Dedifferentiated amniotic fluid mesenchymal stem cell (primary cell): ENCODE data around the gene GPR108.
A peak's percentile ranks its signal among the peaks of the same experiment; 100 is the strongest.

Experiments
- DNase-seq: peaks from one replicate; pipeline ENCODE4 v3.0.0-alpha.2; 2016; ENCODE audit errors: extremely low spot score

The GPR108 gene

DNA sequence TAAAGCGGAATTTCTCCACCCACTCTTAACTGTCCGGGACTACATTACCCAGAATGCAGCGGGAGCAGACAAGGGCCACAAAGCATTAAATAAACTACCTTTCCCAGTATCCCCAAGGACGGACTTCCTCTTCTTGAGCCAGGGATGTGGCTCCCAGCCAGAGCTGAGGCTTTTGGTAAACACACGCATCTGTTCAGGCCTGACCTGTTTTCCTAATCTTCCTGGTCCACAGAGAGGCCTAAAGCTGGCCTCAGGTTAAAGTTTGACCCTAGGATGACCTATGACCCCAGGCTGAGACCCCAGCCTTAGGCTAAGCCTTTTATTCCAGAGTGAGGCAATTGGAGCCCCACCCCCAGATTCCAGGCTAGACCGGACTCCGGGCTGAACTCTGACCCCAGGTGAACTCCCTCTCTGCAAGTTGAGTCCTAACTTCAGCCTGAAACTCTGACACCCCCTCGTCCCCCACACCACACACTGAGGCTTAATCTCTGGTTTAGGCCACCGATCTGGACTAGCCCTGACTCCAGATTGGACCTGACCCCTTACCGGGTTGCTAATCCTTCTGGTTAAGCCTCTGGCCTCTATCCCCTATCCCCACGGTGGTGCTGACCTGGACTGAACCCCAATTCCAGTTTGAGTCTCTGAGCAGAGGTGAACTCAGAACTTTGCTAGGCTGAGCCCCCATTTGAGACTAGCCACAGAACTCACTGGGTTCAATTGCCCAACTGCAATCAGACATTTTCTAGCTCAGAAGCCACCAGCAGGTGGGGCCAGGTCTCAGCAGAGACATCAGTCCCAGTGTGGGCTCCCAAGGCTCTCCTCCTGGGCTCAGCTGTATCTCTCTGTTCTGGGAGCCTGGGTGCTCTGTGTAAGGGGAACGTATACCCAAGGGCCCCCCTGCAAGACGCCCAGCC lies 750 bp upstream of the GPR108 start:
- DNase-seq = peak; percentile 68

DNA sequence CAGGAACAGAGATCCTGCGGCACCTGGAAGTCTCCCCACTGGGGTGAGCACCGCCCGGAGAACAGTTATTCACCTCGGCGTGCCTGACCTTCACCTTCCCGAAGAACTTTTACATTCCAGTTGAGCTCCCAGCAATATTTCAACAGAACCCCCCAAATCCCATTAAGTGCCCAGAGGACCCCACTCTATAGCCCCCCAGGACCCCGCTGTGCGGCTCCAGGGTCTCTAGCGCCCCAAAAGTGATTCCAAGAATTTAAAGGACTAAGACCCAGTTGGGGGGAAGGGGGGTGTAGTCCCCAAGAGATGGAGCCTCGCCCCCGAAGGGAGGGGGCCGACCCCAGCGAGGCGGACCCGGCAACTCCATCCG lies 480 bp downstream of the GPR108 start:
- no peak for DNase-seq

DNA sequence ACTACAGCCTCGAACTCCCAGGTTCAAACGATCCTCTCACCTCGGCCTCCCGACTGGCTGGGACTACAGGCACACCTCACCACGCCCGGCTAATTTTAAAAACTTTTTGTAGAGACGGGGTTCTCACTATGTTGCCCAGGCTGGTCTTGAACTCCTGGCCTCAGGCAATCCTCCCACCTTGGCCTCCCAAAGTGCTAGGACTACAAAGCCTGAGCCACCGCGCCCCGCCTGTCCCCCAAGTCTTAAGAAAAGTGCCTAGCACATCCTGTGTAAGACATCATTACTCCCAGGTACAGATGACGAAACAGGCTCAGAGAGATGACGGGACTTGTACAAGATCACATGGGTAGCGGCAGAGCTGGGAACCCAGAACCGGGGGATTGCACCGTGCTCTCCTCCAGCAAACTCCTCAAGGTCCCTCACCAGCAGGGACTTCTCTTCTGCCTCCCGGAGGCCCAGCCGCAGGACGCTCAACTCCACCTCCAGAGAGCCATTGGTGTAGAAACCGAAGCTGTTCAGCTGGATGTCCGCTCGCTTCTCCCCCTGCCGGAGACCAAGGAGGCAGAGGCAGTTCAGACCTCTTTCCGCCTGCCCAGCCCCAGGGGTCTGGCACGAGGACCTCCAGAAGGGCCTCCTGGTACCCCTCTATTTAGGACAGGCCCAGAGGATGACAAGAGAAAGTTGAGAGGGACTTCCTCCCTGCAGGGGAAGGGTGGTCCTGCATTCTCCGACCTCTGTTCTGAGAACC lies 1.0 kb downstream of the GPR108 start:
- peak; percentile 87 for DNase-seq

DNA sequence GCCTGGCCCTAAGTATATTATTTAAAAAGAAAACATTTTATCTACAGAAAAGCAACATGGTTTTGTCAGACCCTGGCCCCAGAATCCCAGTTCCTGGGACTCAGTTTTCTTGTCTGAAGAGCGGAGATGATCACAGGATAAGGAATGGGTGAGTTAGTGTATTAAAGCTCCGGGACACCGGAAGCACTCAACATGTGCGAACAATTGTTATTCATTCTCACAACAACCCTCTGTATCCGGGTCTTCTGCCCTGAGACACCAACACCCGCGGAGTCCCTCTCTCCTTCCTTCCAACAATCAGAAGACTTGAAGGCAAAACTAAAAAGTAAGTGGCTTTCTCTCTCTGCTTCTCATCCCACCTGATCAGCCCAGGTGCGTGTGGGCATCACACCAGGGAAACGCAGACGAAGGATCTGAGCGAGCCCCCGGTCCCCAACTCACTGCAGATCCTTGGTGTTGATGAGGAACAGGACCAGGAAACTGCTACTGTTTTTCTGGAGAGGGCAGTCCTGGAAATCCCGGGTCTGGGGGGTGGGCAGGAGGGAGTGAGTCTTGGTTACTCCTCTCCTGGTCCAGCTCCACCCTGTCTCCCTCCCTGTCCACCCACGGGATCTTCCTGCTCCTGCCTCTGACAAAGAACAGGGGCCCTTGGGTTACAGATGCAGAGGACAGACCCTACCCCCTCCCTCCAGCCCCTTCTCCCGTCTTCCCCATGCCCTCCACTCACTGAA lies 2.0 kb downstream of the GPR108 start:
- no peak for DNase-seq

DNA sequence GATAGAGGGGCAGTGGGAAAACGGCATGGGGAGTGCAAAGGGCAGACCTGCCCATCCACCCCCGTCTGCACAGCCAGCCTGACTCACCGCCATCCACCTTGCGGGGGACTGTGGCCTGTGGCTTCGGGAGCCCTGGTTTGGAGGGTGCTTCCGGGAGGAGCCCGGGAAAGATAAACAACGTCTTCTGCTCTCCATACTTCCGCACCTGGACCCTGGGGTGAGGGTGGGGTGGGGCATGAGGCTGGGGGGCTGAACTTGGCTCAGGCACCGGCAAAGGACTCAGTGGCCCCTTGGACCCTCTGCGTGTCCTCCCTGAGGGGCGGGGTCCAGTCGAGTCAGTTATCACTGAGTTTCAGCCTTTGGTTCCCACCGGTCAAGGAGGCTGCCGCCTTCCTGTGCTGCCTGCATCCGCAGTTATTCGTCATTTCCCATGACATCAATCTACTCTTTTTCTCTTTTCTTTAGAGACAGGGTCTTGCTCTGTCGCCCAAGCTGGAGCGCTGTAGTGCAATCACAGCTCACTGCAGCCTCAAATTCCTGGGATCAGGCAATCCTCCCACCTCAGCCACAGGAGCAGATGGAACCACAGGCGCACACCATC lies 3.2 kb downstream of the GPR108 start:
- no peak for DNase-seq

DNA sequence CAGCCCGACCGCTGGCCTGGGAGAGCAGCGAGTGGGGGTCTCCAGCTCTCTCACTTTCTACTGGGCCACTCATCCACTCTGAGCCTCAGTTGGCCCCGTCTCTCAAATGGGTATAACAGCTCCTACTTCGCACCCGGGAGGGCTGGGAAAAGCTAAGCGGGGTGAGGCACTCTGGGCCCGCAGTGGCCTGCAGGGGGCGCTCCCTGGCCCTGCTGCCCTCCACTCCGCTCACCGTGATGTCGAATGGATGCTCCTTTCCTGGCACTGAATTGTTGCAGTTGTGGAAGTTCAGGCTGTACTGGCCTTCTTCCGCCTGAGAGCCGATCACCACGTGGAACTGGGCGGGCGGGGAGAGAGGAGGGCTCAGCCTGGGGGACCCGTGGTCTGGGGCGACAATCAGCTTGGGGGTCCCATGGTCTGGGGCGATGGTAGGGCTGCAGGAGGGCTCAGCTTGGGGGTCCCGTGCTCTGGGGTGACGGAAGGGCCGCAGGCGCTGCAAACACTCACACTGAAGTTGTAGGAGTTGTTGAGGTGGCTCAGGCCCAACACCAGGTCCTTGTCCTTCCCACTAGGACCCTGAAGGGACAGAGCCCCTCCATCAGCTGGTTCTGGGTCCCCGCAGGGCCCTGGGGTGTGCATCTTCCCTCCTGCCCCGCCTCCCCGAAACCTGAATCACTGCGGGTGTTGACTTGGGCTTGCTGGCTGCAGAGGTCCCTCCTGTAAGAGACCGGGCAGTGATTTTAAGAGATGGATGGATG lies 3.9 kb downstream of the GPR108 start:
- DNase-seq = no peak

DNA sequence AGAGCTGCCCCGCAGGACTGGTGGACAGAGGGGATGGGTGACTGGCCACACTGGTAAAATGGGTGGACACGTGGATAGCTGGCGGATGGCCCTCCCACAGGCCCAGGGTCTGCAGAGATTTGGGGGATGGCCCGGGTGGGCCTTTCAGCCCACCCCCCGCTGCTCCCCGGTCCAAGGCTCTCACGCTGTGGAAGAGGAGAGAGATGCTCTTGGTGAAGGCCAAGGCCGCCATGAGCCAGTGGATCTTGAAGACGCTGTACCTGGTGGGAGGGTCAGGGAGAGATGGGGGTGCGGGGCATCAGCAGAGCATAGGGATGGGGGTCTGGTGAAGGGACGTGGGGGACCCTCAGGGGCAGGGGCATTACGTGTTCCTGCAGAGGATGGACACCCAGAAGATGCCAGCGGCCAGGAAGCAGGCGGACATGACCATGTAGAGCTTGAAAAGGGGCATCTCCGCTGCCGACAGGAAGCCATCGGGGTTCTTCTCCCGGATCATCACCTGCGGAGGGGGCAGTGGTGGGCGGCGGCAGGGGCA lies 4.5 kb downstream of the GPR108 start:
- no peak for DNase-seq

DNA sequence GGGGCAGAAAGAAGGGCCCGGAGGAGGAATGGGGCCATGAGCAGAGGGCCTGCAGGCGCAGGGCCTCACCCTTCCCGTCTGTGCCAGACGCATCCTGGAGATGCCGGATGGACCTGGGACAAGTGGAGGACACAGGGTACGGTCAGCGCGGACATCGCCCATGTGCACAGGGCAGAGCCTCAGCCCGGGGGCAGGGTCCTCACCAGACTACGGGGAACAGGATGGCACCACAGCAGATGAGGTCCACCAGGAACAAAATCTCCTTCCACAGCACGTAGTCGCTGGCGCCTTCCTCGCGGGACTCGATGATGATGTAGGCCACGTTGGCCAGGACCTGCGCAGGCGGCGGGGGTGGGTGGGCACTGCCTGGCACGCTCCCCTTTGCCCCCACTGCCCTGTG lies 5.6 kb downstream of the GPR108 start:
- no peak for DNase-seq

DNA sequence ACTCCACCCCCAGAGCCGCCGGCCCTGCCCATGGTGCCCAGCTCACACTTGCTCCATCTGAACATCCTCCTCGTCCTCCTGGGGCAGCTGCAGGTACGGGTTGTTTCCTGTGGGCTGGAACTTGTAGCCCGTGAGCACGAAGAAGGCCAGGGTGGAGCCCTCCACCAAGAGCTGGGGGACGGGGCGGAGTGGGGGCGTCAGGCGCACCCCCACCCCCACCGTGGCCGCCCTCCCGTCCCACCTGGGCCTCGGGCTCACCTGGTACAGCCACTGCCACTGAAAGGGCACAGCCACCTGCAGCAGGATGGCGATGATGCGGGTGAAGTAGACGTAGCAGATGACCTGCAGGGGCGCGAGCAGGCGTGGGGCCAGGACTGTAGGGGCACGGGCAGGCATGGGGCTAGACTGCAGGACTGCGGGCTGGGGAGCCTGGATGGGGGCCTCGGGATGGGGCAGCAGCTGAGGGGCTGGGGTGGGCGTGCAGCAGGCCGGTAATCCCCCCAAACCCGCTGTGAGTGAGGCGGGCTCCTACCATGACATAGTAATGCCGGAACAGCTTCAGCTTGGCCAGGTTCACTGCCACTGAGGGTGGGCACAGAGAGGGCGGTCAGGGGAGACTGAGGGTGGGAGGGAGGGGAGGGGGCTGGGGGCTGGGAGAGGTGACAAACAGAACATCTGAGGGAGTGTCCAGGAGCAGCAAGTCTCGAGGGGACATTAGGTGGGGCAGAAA lies 6.3 kb downstream of the GPR108 start:
- no peak for DNase-seq

DNA sequence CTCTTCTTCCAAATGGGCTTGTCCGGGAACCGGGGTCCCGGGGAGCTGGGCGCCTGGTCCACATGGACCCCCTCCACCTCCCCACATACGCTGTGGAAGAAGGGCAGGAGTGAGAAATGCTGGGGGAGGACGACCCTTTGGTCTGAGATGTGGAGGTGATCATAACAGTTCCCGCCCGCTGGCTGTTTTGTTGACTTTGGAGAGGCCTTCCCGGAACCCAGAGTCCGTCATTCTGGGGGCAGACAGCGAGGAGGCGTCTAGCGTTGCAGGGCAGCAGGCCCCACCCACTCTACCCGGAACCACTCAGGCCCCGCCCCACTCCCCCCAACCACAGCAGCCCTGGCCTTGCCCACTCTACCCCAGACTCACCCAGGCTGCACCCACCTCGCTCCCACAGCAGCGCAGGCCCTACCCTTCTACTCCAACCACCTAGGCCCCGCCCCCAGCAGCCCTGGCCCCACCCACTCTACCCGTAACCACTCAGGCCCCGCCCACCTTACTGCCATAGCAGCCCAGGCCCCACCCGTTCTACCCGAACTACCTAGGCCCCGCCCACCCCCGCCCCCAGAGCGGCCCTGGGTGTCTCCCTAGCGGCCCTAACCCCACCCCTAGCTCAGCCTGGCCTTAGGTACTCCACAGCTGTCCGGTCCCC lies 7.1 kb downstream of the GPR108 start:
- DNase-seq = no peak

DNA sequence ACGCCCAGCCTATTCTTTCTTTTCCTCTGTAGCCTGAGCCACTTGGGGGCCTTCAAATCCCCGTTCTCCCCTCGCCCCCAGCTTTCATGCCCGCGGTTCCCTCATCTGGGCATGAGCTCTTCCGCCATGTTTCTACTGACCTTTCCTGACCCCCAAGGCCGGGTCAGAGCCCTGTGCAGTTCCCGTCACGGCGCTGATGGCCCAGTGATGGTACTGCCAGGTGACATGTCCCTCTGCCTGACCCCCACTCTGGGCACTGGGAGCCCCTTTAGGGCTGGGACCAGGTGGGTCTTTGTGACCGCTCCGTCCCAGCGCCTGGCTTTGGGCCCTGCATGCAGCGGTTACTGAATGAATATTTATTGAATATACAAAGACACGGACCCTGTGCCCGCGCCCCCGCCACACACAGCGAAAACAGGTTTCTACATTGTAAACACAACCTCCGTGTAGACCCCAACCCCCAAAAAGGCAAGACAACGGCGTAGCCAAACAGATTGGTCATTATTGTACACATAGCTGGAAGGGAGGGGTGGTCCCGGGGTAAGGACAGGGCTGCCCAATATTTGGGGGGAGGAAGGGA lies 7.7 kb downstream of the GPR108 start:
- no peak for DNase-seq

DNA sequence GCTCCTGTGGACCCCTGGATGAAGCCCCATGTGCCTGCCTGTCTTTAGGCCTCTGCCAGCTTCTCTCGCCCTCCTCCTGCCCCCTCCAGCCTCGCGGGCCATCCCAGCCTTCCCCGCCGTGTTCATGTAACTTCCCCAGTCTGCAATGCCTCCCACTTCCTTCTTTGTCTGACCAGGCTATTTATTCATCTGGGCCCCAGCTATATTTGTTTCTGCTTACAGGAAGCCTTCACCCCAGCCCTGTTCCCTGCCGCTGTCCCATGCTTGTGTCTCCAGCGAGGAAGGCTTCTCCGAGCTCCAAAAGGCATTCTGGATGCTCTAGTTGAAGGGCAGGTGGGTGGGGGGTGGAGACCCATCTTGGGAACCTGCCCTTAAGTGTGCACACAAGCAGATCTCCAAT lies 9.0 kb downstream of the GPR108 start:
- DNase-seq = no peak

DNA sequence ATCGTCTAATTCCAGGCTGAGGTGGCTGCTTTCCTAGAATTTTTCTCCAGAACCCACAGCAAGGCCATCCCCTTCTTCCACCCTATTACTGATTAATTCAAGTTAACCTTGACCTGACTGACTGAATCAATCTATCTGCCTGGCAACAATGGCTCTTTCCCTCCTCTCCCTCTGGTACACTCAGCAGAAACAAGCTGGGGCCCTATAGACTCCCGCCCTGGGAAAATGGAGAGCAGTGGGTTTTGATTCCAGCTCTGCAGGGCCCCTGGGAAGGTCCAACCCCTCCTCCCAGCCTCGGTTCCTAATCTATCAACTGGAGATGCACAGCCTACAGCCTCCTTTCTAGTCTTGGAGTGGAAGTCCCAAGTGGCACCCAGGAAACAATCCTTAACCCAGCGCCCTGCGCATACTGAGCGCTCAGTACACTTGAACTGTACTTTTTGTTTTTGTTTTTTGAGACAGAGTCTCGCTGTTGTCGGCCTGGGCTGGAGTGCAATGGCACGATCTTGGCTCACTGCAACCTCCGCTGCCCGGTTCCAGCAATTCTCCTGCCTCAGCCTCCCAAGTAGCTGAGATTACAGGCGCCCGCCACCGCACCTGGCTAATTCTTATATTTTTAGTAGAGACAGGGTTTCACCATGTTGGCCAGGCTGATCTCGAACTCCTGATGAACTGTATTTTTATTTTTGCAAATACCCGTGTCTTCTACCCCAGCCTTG lies 11.7 kb downstream of the GPR108 start:
- DNase-seq = no peak

DNA sequence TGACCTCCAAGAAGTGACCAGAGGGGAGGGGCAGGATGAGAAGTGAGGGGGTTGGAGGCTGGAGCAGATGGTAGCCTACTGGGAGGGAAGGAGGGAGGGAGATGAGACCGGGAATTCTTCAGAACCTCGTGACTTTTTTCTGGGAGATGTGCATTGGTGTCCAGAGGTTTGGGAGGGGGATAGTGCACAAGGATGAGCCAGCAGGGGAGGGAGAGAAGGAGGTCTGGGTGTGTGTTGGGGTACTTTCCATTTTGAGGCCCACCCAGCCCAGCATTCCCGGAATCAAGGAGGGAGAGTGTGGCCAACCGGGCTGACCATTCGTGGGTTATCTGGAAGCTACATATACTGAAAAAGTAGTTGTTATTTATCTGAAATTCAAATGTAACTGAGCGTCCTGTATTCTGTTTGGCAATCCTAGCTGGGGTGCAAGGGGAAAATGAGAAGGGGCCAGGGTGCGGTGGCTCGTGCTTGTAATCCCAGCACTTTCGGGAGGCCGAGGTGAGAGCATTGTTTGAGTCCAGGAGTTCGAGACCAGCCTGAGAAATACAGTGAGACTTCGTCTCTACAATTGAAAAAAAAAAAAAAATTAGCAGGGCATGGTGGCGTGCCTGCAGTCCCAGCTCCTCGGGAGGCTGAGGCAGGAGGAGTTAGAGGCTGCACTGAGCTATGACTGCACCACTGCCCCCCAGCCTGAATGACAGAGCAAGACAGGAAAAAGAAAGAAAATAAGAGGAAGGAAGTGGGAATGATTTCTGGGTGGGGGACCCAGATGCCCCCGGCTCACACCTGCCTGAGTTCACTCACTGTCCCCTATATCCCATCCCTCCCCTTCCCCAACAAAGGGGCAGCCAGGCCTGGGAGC lies 12.5 kb downstream of the GPR108 start:
- no peak for DNase-seq

DNA sequence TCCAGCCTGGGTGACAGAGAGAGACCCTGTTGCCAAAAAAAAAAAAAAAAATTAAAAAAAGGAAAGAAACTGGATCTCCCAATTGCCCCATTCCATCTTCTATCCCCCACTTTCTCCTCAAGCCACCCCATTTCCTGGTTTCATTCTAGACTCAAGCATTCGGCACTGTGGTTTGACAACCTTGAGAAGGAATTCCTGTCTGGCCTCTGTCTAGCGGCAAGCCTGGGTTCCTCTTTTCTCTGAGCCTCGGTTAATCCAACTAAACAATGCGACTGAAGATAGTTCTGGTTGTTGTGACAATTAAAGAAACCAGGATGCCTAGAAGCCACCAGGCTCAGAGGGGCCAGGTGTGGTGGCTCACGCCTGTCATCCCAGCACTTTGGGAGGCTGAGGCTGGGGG lies 13.6 kb downstream of the GPR108 start:
- no peak for DNase-seq

DNA sequence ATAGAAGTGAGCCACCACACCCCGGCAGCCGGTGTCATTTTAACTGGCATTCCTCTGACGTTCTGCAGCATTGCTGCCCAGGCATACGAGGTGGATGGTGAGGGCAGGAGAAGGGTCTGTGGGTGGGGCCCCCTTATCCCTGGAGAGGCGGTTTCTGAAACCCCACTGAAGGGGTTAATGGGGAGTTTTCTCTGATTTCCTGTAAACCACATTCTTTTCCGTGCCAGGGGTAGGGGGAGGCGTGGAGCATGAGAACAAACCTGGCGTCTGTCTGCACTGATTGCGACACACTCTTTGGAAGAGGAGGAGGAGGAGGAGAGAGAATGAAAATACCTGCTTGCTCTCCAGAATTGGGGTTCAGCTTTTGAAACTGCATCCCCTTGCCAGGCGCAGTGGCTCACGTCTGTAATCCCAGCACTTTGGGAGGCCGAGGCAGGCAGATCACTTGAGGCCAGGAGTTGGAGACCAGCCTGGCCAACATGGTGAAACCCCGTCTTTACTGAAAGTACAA lies 14.2 kb downstream of the GPR108 start:
- DNase-seq = no peak

DNA sequence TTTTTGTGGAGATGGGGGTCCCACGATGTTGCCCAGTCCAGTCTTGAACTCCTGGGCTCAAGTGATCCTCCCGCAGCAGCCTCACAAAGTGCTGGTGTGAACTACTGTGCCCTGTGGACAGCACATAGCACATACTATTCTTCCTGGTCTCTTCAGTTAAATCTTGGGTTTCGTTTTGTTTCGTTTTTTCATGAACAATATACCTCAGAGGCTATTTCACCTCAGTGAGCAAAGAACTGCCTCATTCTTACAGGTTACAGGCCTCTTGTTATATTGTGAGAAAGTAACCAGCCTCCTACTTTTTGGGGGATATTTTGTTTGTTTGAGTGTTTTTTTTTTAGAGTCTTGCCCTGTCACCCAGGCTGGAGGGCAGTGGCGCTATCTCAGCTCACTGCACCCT lies 15.6 kb downstream of the GPR108 start:
- DNase-seq = no peak

DNA sequence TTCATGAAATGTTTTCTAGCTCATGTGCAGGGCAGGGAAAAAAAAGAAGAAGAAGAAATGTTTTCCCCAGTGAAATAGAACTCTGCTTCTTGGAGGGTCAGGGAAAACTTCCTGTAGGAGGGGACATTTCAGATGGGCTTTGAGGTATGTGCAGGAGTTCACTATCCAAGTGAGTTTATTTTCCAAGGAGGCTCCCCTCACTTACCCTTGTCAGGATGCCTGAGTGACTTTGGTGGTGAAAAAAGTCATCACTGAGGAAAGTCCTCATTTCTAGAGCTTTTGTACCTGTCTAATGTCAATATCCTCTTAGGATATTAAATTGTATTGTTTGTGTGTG lies 16.3 kb downstream of the GPR108 start:
- DNase-seq = no peak
